ENCODE results near the gene RTTN.

RTTN gene

GRCh38 chr18:70197844-70198243, 7.6 kb downstream of the RTTN start:
- no peak for DNase-seq (ENCODE audit: low spot score)

GRCh38 chr18:70197026-70197425, 8.5 kb downstream of the RTTN start:
- no peak for DNase-seq (ENCODE audit: low spot score)

- peak; percentile 18 for DNase-seq (ENCODE audit: low spot score)
Measured at GRCh38 chr18:70195852-70196434, 9.5 kb downstream of the RTTN start.

- DNase-seq (ENCODE audit: low spot score) = no peak
Measured at GRCh38 chr18:70195014-70195614, 10.4 kb downstream of the RTTN start.

- DNase-seq (ENCODE audit: low spot score) = no peak
Measured at GRCh38 chr18:70194227-70194890, 11.1 kb downstream of the RTTN start.

GRCh38 chr18:70190529-70190928, 15.0 kb downstream of the RTTN start:
- no peak for DNase-seq (ENCODE audit: low spot score)

GRCh38 chr18:70188113-70188512, 17.4 kb downstream of the RTTN start:
- DNase-seq (ENCODE audit: low spot score) = no peak

- DNase-seq (ENCODE audit: low spot score) = no peak
Measured at GRCh38 chr18:70183441-70183840, 22.0 kb downstream of the RTTN start.

- DNase-seq (ENCODE audit: low spot score) = no peak
Measured at GRCh38 chr18:70182548-70182947, 22.9 kb downstream of the RTTN start.

- no peak for DNase-seq (ENCODE audit: low spot score)
Measured at GRCh38 chr18:70181725-70182124, 23.8 kb downstream of the RTTN start.

- DNase-seq (ENCODE audit: low spot score) = no peak
Measured at GRCh38 chr18:70181015-70181414, 24.5 kb downstream of the RTTN start.

- no peak for DNase-seq (ENCODE audit: low spot score)
Measured at GRCh38 chr18:70176537-70176936, 28.9 kb downstream of the RTTN start.

- no peak for DNase-seq (ENCODE audit: low spot score)
Measured at GRCh38 chr18:70175216-70175615, 30.3 kb downstream of the RTTN start.

- DNase-seq (ENCODE audit: low spot score) = no peak
Measured at GRCh38 chr18:70172225-70172624, 33.3 kb downstream of the RTTN start.

GRCh38 chr18:70169747-70170146, 35.7 kb downstream of the RTTN start:
- no peak for DNase-seq (ENCODE audit: low spot score)

- DNase-seq (ENCODE audit: low spot score) = no peak
Measured at GRCh38 chr18:70166668-70167067, 38.8 kb downstream of the RTTN start.

- no peak for DNase-seq (ENCODE audit: low spot score)
Measured at GRCh38 chr18:70165936-70166335, 39.6 kb downstream of the RTTN start.

GRCh38 chr18:70160073-70160678, 45.3 kb downstream of the RTTN start:
- DNase-seq (ENCODE audit: low spot score) = no peak

GRCh38 chr18:70158992-70159717, 46.3 kb downstream of the RTTN start:
- DNase-seq (ENCODE audit: low spot score) = no peak

GRCh38 chr18:70156886-70157285, 48.6 kb downstream of the RTTN start:
- no peak for DNase-seq (ENCODE audit: low spot score)

- no peak for DNase-seq (ENCODE audit: low spot score)
Measured at GRCh38 chr18:70154591-70155194, 50.8 kb downstream of the RTTN start.

- DNase-seq (ENCODE audit: low spot score) = no peak
Measured at GRCh38 chr18:70151614-70152013, 53.9 kb downstream of the RTTN start.

Data from germinal center (tissue), 1 donor.